HUES48 (cell line): Measurements from ENCODE around the gene SPG7.
A peak's percentile ranks its signal among the peaks of the same experiment; 100 is the strongest.

Experiments used
- H3K27ac ChIP-seq: one replicate; pipeline ENCODE4 v1.7.0; 2013; ENCODE audit warnings: low read depth, low read length, inconsistent platforms
- H3K27me3 ChIP-seq: 2 replicates; pipeline ENCODE4 v1.6.1; 2013; ENCODE audit warnings: mild to moderate bottlenecking, low read length; ENCODE audit not compliant: control insufficient read depth, insufficient read depth
- H3K36me3 ChIP-seq: 2 replicates; pipeline ENCODE4 v1.6.1; 2013; ENCODE audit warnings: low read length; ENCODE audit not compliant: control insufficient read depth, insufficient read depth
- H3K4me1 ChIP-seq: 2 replicates; pipeline ENCODE4 v1.6.1; 2013; ENCODE audit warnings: mild to moderate bottlenecking, low read length; ENCODE audit not compliant: control insufficient read depth, insufficient read depth
- H3K4me3 ChIP-seq: 2 replicates; pipeline ENCODE4 v1.5.1; 2013; ENCODE audit warnings: mild to moderate bottlenecking, low read depth, low read length
- H3K9ac ChIP-seq: 2 replicates; pipeline ENCODE4 v1.6.1; 2013; ENCODE audit warnings: mild to moderate bottlenecking, low read depth, low read length, moderate library complexity
- H3K9me3 ChIP-seq: 2 replicates; pipeline ENCODE4 v1.6.1; 2013; ENCODE audit warnings: low read length; ENCODE audit not compliant: control insufficient read depth, insufficient read depth

The SPG7 gene

GRCh38 chr16:89596957-89597649 lies 88.9 kb downstream of the SPG7 start:
- Histone ChIP-seq H3K9ac (no peak overlapping the region), H3K27ac (no peak overlapping the region), H3K4me1 (no peaks in the 10 kb centered on the region), H3K27me3 (no peaks in the 10 kb centered on the region), H3K9me3 (no peaks in the 10 kb centered on the region), H3K4me3 (no peak overlapping the region), H3K36me3 (peaks cover 4% of the 10 kb centered on the region; the same call in 1 of the 2 replicates)

- no peak overlapping the region for H3K4me3 ChIP-seq
Observed at GRCh38 chr16:89598199-89598598, 90.0 kb downstream of the SPG7 start.

GRCh38 chr16:89599451-89599858 lies 91.3 kb downstream of the SPG7 start:
- no peaks in the 10 kb centered on the region for H3K4me1 ChIP-seq
- peaks cover 4% of the 10 kb centered on the region; the same call in 1 of the 2 replicates for H3K36me3 ChIP-seq
- no peaks in the 10 kb centered on the region for H3K9me3 ChIP-seq
- H3K27me3 ChIP-seq = no peaks in the 10 kb centered on the region
- H3K9ac ChIP-seq = no peak overlapping the region
- H3K4me3 ChIP-seq = no peak overlapping the region
- no peak overlapping the region for H3K27ac ChIP-seq

More at GRCh38 chr16:89598199-89598598, 90.0 kb downstream of the SPG7 start:
- Histone ChIP-seq H3K36me3 (peaks cover 4% of the 10 kb centered on the region; the same call in 1 of the 2 replicates), H3K4me1 (no peaks in the 10 kb centered on the region), H3K27ac (no peak overlapping the region), H3K9ac (no peak overlapping the region), H3K9me3 (no peaks in the 10 kb centered on the region), H3K27me3 (no peaks in the 10 kb centered on the region)

GRCh38 chr16:89599902-89600301 lies 91.7 kb downstream of the SPG7 start:
- no peaks in the 10 kb centered on the region for H3K27me3 ChIP-seq
- H3K4me3 ChIP-seq = no peak overlapping the region
- H3K9me3 ChIP-seq = no peaks in the 10 kb centered on the region
- H3K4me1 ChIP-seq = no peaks in the 10 kb centered on the region
- peaks cover 4% of the 10 kb centered on the region; the same call in 1 of the 2 replicates for H3K36me3 ChIP-seq
- H3K27ac ChIP-seq = no peak overlapping the region
- H3K9ac ChIP-seq = no peak overlapping the region

GRCh38 chr16:89600427-89600826 lies 92.2 kb downstream of the SPG7 start:
- H3K36me3 ChIP-seq = peaks cover 4% of the 10 kb centered on the region; the same call in 1 of the 2 replicates
- H3K4me3 ChIP-seq = no peak overlapping the region
- H3K27me3 ChIP-seq = no peaks in the 10 kb centered on the region
- no peak overlapping the region for H3K9ac ChIP-seq
- no peak overlapping the region for H3K27ac ChIP-seq
- no peaks in the 10 kb centered on the region for H3K4me1 ChIP-seq
- no peaks in the 10 kb centered on the region for H3K9me3 ChIP-seq

- H3K36me3 ChIP-seq = peaks cover under 1% of the 10 kb centered on the region; the same call in 1 of the 2 replicates
- no peak overlapping the region for H3K4me3 ChIP-seq
- H3K9me3 ChIP-seq = no peaks in the 10 kb centered on the region
- no peaks in the 10 kb centered on the region for H3K4me1 ChIP-seq
- H3K27ac ChIP-seq = no peak overlapping the region
- no peak overlapping the region for H3K9ac ChIP-seq
- no peaks in the 10 kb centered on the region for H3K27me3 ChIP-seq
Observed at GRCh38 chr16:89600956-89601355, 92.8 kb downstream of the SPG7 start.

GRCh38 chr16:89601906-89602272 lies 93.7 kb downstream of the SPG7 start:
- Histone ChIP-seq H3K36me3 (no peaks in the 10 kb centered on the region), H3K9me3 (no peaks in the 10 kb centered on the region), H3K9ac (no peak overlapping the region), H3K27me3 (no peaks in the 10 kb centered on the region), H3K27ac (peak overlapping the region; percentile 52), H3K4me1 (no peaks in the 10 kb centered on the region), H3K4me3 (no peak overlapping the region)

- no peaks in the 10 kb centered on the region for H3K36me3 ChIP-seq
- no peak overlapping the region for H3K9ac ChIP-seq
- H3K9me3 ChIP-seq = no peaks in the 10 kb centered on the region
- H3K27ac ChIP-seq = peak overlapping the region; percentile 52
- H3K27me3 ChIP-seq = no peaks in the 10 kb centered on the region
- no peaks in the 10 kb centered on the region for H3K4me1 ChIP-seq
- no peak overlapping the region for H3K4me3 ChIP-seq
Observed at GRCh38 chr16:89602273-89602951, 94.2 kb downstream of the SPG7 start.

- Histone ChIP-seq H3K27ac (no peak overlapping the region), H3K9ac (no peak overlapping the region), H3K4me3 (no peak overlapping the region), H3K4me1 (no peaks in the 10 kb centered on the region), H3K36me3 (no peaks in the 10 kb centered on the region), H3K9me3 (no peaks in the 10 kb centered on the region), H3K27me3 (no peaks in the 10 kb centered on the region)
Observed at GRCh38 chr16:89602952-89603590, 94.9 kb downstream of the SPG7 start.

- H3K27ac ChIP-seq = no peak overlapping the region
- no peaks in the 10 kb centered on the region for H3K27me3 ChIP-seq
- H3K4me1 ChIP-seq = no peaks in the 10 kb centered on the region
- no peaks in the 10 kb centered on the region for H3K36me3 ChIP-seq
- H3K4me3 ChIP-seq = no peak overlapping the region
- no peaks in the 10 kb centered on the region for H3K9me3 ChIP-seq
- no peak overlapping the region for H3K9ac ChIP-seq
Observed at GRCh38 chr16:89604764-89605163, 96.6 kb downstream of the SPG7 start.
